Lung (tissue), 12 donors: ENCODE data around the gene TBC1D1. TPM values are rescaled to one million over a fixed set of nuclear protein-coding genes. Genes with fewer than 3 reads are reported as not detected.

Experiments used
- ATAC-seq: fragments of 200-7000 bp; cut with Tn5 transposase; one replicate; pipeline ENCODE4 v1.9.1; 2020; ENCODE audit warnings: moderate number of reproducible peaks; ENCODE audit not compliant: insufficient read depth, low FRiP score
- DNase-seq, 3 donors: peaks; one replicate each; pipeline ENCODE4 v3.0.0-alpha.2; 2013 to 2017
- H3K27ac ChIP-seq, 2 donors: one replicate each; pipeline ENCODE4 v1.5.1; 2013; ENCODE audit warnings: mild to moderate bottlenecking in 2 of 2, moderate library complexity in 2 of 2, control low read depth in 1 of 2, inconsistent platforms in 1 of 2, low read depth in 1 of 2, low read length in 1 of 2
- H3K27me3 ChIP-seq, 3 donors: one replicate each; pipeline ENCODE4 v1.5.1; 2013; ENCODE audit warnings: low read length in 2 of 3; ENCODE audit not compliant: control insufficient read depth in 3 of 3, insufficient read depth in 3 of 3
- H3K36me3 ChIP-seq, 4 donors: one replicate each; pipeline ENCODE4 v1.5.1; 2013; ENCODE audit warnings: low read length in 4 of 4, mild to moderate bottlenecking in 1 of 4, moderate library complexity in 1 of 4; ENCODE audit not compliant: control insufficient read depth in 4 of 4, insufficient read depth in 4 of 4
- H3K4me1 ChIP-seq, 5 donors: one replicate each; pipeline ENCODE4 v1.5.1; 2013; ENCODE audit warnings: low read length in 5 of 5, mild to moderate bottlenecking in 2 of 5, moderate library complexity in 1 of 5; ENCODE audit not compliant: control insufficient read depth in 5 of 5, insufficient read depth in 5 of 5
- H3K4me3 ChIP-seq: one replicate; pipeline ENCODE4 v1.5.1; 2013; ENCODE audit warnings: mild to moderate bottlenecking, control low read depth, moderate library complexity
- H3K9ac ChIP-seq, 2 donors: one replicate each; pipeline ENCODE4 v1.5.1; 2013; ENCODE audit warnings: low read length in 2 of 2, control low read depth in 1 of 2; ENCODE audit not compliant: insufficient read depth in 1 of 2
- H3K9me3 ChIP-seq, 4 donors: one replicate each; pipeline ENCODE4 v1.5.1; 2013; ENCODE audit warnings: low read length in 3 of 4, mild to moderate bottlenecking in 1 of 4, moderate library complexity in 1 of 4; ENCODE audit not compliant: control insufficient read depth in 4 of 4, insufficient read depth in 3 of 4
- WGBS, 2 donors: extraction: QIAGEN DNeasy Blood & Tissue Kit; methylation state at CpG; one replicate each; pipeline ENCODE4 v1.1.7; 2013; 5-methylcytosine and 5-hydroxymethylcytosine counted together
- polyA plus RNA-seq, 2 donors: library from polyadenylated mRNA; stranded (reverse); fragments of 200-250 nt; gene quantifications; one replicate each; pipeline ENCODE4 v1.2.1, GENCODE V29; 2013
- total RNA-seq, 2 donors: library from RNA; depleted of rRNA in 1 of 2; stranded (reverse); fragments of >200 nt in 1 of 2; gene quantifications; one replicate each; pipeline ENCODE4 v1.2.1, GENCODE V29; 2014 to 2021
- TF ChIP-seq, protein P1 (sequence below): IDR thresholded peaks from 2 replicates; pipeline ENCODE4 v1.5.1; 2012; ENCODE audit warnings: mild to moderate bottlenecking; ENCODE audit errors: control extremely low read depth, extremely low read depth
- donor health status: control.
- donor health status: control.
- donor health status: Bipolar disorder and iron deficiency.
- donor health status: healthy.
- donor health status: DM: yes; HTN: yes; CAD: no.

The TBC1D1 gene
- total and polyA plus RNA-seq, 4 donors: 23.6 to 71.1 (median 43.9) TPM

GRCh38 chr4:38170338-38171169, 279.7 kb downstream of the TBC1D1 start:
- WGBS, 2 donors: 92 to 96% methylated on average over 7 of the region's 7 CpGs
- no peak overlapping the region for H3K9ac ChIP-seq
- TF ChIP-seq, protein P1, sequence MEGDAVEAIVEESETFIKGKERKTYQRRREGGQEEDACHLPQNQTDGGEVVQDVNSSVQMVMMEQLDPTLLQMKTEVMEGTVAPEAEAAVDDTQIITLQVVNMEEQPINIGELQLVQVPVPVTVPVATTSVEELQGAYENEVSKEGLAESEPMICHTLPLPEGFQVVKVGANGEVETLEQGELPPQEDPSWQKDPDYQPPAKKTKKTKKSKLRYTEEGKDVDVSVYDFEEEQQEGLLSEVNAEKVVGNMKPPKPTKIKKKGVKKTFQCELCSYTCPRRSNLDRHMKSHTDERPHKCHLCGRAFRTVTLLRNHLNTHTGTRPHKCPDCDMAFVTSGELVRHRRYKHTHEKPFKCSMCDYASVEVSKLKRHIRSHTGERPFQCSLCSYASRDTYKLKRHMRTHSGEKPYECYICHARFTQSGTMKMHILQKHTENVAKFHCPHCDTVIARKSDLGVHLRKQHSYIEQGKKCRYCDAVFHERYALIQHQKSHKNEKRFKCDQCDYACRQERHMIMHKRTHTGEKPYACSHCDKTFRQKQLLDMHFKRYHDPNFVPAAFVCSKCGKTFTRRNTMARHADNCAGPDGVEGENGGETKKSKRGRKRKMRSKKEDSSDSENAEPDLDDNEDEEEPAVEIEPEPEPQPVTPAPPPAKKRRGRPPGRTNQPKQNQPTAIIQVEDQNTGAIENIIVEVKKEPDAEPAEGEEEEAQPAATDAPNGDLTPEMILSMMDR: no peak

GRCh38 chr4:38172078-38172477, 281.2 kb downstream of the TBC1D1 start:
- 69 to 80% methylated on average over 6 of the region's 6 CpGs for WGBS, 2 donors
- Histone ChIP-seq H3K27me3 (no peaks in the 10 kb centered on the region), H3K4me3 (no peak overlapping the region), H3K36me3 (no peaks in the 10 kb centered on the region), H3K9me3 (no peaks in the 10 kb centered on the region), H3K4me1 (peaks cover 0 to 8% (median 0%) of the 10 kb centered on the region in 5 donors), H3K9ac (no peak overlapping the region), H3K27ac (no peak overlapping the region)
- TF ChIP-seq, protein P1: no peak
- ATAC-seq (no peak), DNase-seq (no peak)

More at GRCh38 chr4:38170338-38171169, 279.7 kb downstream of the TBC1D1 start:
- Histone ChIP-seq H3K27me3 (no peaks in the 10 kb centered on the region), H3K4me1 (peaks cover 0 to 9% (median 0%) of the 10 kb centered on the region in 5 donors), H3K9me3 (no peaks in the 10 kb centered on the region), H3K4me3 (no peak overlapping the region), H3K36me3 (no peaks in the 10 kb centered on the region), H3K27ac (no peak overlapping the region)
- DNase-seq (no peak), ATAC-seq (no peak)

DNA sequence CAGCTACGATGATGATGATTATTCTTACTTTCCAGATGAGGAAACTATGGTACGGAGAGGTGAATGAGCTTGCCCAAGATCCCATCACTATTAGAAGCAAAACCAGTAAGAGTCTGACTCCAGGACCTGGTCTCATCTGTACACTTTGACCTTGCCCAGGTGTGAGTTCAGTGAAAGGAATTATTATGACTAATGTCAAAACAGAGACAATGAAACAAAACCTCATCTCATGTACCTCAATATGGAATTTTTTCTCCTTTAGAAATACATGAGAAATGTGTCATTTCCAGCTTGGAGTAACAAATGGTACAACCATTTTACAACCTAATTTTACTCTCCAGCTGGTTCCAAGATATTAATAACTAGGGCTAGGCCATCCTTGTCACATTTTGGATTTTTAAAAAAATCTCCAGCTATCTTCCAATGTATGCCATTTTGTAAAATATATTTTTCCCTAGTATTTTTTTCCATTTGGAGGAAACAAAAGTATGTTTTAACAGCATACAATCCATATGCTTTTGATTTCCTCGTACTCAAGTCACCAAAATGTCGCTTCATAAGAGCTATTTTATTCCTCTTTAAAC, 283.1 kb downstream of the TBC1D1 start:
- no peak for DNase-seq
- H3K9ac ChIP-seq: no peak overlapping the region
- peaks cover 0 to 17% (median 2%) of the 10 kb centered on the region in 5 donors for H3K4me1 ChIP-seq
- no peaks in the 10 kb centered on the region for H3K9me3 ChIP-seq
- ATAC-seq: no peak
- TF ChIP-seq, protein P1: no peak
- WGBS, 2 donors: 56 to 84% methylated on average over 4 of the region's 4 CpGs
- no peaks in the 10 kb centered on the region for H3K27me3 ChIP-seq
- no peak overlapping the region for H3K27ac ChIP-seq
- no peak overlapping the region for H3K4me3 ChIP-seq
- H3K36me3 ChIP-seq: no peaks in the 10 kb centered on the region
